ENCODE data around the gene UBE2F. TPM values are rescaled to one million over a fixed set of nuclear protein-coding genes. Genes with fewer than 3 reads are reported as not detected.

The UBE2F gene
- polyA plus RNA-seq, 2 of the 4 experiments (the other 2 are of a cell fraction) = 49.7 to 81.1 TPM

DNA sequence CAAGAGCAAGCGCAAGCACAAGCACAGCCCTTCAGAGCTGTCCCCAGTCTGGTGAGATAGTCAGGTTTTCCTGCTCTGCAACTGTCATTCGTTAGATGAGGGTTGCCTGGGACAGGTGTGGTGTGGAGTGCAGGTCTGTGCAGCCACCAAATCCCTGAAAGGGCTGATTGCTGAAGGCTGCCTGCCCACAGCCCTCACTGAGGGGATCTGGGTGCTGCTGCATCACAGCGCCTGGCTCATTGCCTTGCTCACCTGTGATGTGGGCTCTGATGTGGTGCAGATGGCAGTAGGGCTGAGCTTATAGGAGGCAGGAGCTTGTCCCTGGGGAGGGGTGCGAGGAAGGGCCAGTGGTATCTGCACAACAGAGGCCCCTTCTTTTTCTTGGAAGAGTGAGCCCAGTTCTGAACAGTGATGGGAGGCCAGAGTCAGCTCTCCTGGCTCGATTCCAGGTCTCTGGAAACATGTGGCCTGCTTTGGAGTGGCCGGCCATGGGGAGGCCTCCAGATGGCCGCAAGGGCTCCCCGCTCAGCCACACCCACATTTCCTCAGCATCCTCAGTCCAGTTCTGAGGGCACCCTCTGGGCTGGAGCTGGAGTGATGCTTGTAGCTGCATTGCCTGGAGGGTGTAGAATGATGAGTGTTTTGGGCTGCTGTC, 11.4 kb downstream of the UBE2F start:
- POLR2A ChIA-PET = no interaction called here
- CTCF ChIA-PET = interaction anchor here (1.2 to 1.9 kb wide), 2 partner anchors 9 to 54 kb away, joined by 3 to 5 read pairs; no protein-coding TSS in a partner anchor
- TF ChIP-seq RCOR1 (IDR thresholded peaks at IDR 0.05; ENCODE audit: low read depth, low read length) (no peak), JUN (IDR thresholded peaks at IDR 0.05) (no peak), ZSCAN20 (CRISPR knock-in tag; IDR thresholded peaks at IDR 0.05) (no peak), CBX2 (IDR thresholded peaks at IDR 0.05; ENCODE audit: borderline replicate concordance, low read depth) (no peak), POLR2A (IDR thresholded peaks at IDR 0.05; ENCODE audit: low read length) (no peak), POLR2AphosphoS2 (conservative IDR thresholded peaks at IDR 0.05; ENCODE audit: low read length) (no peak), HDAC2 (IDR thresholded peaks at IDR 0.05) (no peak), MYC (IDR thresholded peaks at IDR 0.05; ENCODE audit: borderline replicate concordance, low read length) (no peak), FOSL2 (IDR thresholded peaks at IDR 0.05) (no peak), FOSL2 (CRISPR knock-in tag; IDR thresholded peaks at IDR 0.05) (no peak), KDM1A (IDR thresholded peaks at IDR 0.05; ENCODE audit: low read depth) (no peak), ESRRA (IDR thresholded peaks at IDR 0.05; ENCODE audit: borderline replicate concordance, low read length) (no peak), MAFK (IDR thresholded peaks at IDR 0.05; ENCODE audit: partially characterized antibody) (no peak)
- TF ChIP-seq, protein P1, sequence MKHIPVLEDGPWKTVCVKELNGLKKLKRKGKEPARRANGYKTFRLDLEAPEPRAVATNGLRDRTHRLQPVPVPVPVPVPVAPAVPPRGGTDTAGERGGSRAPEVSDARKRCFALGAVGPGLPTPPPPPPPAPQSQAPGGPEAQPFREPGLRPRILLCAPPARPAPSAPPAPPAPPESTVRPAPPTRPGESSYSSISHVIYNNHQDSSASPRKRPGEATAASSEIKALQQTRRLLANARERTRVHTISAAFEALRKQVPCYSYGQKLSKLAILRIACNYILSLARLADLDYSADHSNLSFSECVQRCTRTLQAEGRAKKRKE (CRISPR knock-in tag; IDR thresholded peaks at IDR 0.05; ENCODE audit: low read depth) = no peak
- TF ChIP-seq, protein P2, sequence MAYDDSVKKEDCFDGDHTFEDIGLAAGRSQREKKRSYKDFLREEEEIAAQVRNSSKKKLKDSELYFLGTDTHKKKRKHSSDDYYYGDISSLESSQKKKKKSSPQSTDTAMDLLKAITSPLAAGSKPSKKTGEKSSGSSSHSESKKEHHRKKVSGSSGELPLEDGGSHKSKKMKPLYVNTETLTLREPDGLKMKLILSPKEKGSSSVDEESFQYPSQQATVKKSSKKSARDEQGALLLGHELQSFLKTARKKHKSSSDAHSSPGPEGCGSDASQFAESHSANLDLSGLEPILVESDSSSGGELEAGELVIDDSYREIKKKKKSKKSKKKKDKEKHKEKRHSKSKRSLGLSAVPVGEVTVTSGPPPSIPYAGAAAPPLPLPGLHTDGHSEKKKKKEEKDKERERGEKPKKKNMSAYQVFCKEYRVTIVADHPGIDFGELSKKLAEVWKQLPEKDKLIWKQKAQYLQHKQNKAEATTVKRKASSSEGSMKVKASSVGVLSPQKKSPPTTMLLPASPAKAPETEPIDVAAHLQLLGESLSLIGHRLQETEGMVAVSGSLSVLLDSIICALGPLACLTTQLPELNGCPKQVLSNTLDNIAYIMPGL (CRISPR knock-in tag; IDR thresholded peaks at IDR 0.05; ENCODE audit: borderline replicate concordance) = no peak
- TF ChIP-seq, protein P3, sequence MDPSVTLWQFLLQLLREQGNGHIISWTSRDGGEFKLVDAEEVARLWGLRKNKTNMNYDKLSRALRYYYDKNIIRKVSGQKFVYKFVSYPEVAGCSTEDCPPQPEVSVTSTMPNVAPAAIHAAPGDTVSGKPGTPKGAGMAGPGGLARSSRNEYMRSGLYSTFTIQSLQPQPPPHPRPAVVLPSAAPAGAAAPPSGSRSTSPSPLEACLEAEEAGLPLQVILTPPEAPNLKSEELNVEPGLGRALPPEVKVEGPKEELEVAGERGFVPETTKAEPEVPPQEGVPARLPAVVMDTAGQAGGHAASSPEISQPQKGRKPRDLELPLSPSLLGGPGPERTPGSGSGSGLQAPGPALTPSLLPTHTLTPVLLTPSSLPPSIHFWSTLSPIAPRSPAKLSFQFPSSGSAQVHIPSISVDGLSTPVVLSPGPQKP (IDR thresholded peaks at IDR 0.05; ENCODE audit: low read depth, low read length) = no peak
- TF ChIP-seq, protein P4, sequence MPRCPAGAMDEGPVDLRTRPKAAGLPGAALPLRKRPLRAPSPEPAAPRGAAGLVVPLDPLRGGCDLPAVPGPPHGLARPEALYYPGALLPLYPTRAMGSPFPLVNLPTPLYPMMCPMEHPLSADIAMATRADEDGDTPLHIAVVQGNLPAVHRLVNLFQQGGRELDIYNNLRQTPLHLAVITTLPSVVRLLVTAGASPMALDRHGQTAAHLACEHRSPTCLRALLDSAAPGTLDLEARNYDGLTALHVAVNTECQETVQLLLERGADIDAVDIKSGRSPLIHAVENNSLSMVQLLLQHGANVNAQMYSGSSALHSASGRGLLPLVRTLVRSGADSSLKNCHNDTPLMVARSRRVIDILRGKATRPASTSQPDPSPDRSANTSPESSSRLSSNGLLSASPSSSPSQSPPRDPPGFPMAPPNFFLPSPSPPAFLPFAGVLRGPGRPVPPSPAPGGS (IDR thresholded peaks at IDR 0.05) = no peak
- 93% methylated on average over 6 of the region's 8 CpGs for WGBS (ENCODE audit: missing lambda C conversion rate)
- ATAC-seq (no peak), FAIRE-seq (no peak), DNase-seq (ENCODE audit: low read depth in 1 of 2, low spot score in 1 of 2) (no peak)
- Histone ChIP-seq H3K4me2 (no peak overlapping the region), H3K9me3 (no peaks in the 10 kb centered on the region), H3K27ac (no peak overlapping the region), H3K4me3 (no peak overlapping the region), H3K4me1 (no peaks in the 10 kb centered on the region)

DNA sequence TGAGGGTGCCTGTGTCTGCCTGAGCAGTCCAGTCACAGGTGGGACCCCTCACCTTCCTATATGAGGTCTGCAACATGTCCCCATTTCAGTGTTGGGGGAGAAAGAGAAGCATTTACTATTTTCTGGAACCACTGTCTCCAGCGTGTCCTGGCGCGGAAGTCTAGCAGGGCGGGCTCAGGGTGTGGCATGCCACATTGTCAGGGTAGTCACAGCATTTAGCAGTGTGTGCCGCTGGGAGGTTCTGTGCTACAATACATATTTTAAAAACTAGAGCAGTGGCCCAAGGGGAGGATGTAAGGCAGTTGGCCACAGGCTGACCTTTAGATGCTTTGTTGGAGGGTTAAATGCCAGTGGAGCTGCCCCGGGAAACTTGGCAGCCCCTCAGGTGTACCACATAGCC, 12.5 kb downstream of the UBE2F start:
- no peaks in the 10 kb centered on the region for H3K4me1 ChIP-seq
- no peak overlapping the region for H3K4me3 ChIP-seq
- H3K27ac ChIP-seq = no peak overlapping the region
- DNase-seq (ENCODE audit: low read depth in 1 of 2, low spot score in 1 of 2) = no peak
- ATAC-seq = no peak
- CTCF ChIA-PET = interaction anchor here (1.2 to 1.9 kb wide), 2 partner anchors 15 to 55 kb away, joined by 3 to 5 read pairs; no protein-coding TSS in a partner anchor
- POLR2A ChIA-PET = no interaction called here
- TF ChIP-seq ZSCAN20 (CRISPR knock-in tag; IDR thresholded peaks at IDR 0.05) (no peak), EHMT2 (IDR thresholded peaks at IDR 0.05; ENCODE audit: low read depth) (no peak), HOXA7 (CRISPR knock-in tag; IDR thresholded peaks at IDR 0.05) (no peak), FOXS1 (CRISPR knock-in tag; IDR thresholded peaks at IDR 0.05) (no peak), EHF (CRISPR knock-in tag; IDR thresholded peaks at IDR 0.05) (no peak), NFE2L2 (conservative IDR thresholded peaks at IDR 0.05; ENCODE audit: low read length) (no peak), MAZ (IDR thresholded peaks at IDR 0.05; ENCODE audit: borderline replicate concordance, low read depth, low read length) (no peak), HOXB13 (CRISPR knock-in tag; IDR thresholded peaks at IDR 0.05; ENCODE audit: low read depth) (no peak), CEBPB (IDR thresholded peaks at IDR 0.05) (no peak), HDAC2 (IDR thresholded peaks at IDR 0.05) (no peak)
- TF ChIP-seq, protein P2 (CRISPR knock-in tag; IDR thresholded peaks at IDR 0.05; ENCODE audit: borderline replicate concordance) = no peak
- TF ChIP-seq, protein P4 (IDR thresholded peaks at IDR 0.05) = no peak
- TF ChIP-seq, protein P3 (IDR thresholded peaks at IDR 0.05; ENCODE audit: low read depth, low read length) = no peak
- no peaks in the 10 kb centered on the region for H3K9me3 ChIP-seq
- H3K4me2 ChIP-seq = no peak overlapping the region
- WGBS (ENCODE audit: missing lambda C conversion rate) = 96% methylated on average over 6 of the region's 6 CpGs
- no peak for FAIRE-seq

Measured in A549 (cell line).